GM19467 (cell line): ENCODE results near the gene CENPU.
"Not testable (repeated sequence)": the region's sequence is repeated elsewhere in the genome, so short reads cannot be mapped to it uniquely, and the experiment has no call there.

Source experiments
- ATAC-seq: cut with Tn5 transposase; IDR thresholded peaks from one replicate; pipeline ENCODE4 v1.9.1; 2021; ENCODE audit warnings: mild to moderate bottlenecking, moderate library complexity; ENCODE audit not compliant: unreplicated experiment

The CENPU gene, protein sequence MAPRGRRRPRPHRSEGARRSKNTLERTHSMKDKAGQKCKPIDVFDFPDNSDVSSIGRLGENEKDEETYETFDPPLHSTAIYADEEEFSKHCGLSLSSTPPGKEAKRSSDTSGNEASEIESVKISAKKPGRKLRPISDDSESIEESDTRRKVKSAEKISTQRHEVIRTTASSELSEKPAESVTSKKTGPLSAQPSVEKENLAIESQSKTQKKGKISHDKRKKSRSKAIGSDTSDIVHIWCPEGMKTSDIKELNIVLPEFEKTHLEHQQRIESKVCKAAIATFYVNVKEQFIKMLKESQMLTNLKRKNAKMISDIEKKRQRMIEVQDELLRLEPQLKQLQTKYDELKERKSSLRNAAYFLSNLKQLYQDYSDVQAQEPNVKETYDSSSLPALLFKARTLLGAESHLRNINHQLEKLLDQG

DNA sequence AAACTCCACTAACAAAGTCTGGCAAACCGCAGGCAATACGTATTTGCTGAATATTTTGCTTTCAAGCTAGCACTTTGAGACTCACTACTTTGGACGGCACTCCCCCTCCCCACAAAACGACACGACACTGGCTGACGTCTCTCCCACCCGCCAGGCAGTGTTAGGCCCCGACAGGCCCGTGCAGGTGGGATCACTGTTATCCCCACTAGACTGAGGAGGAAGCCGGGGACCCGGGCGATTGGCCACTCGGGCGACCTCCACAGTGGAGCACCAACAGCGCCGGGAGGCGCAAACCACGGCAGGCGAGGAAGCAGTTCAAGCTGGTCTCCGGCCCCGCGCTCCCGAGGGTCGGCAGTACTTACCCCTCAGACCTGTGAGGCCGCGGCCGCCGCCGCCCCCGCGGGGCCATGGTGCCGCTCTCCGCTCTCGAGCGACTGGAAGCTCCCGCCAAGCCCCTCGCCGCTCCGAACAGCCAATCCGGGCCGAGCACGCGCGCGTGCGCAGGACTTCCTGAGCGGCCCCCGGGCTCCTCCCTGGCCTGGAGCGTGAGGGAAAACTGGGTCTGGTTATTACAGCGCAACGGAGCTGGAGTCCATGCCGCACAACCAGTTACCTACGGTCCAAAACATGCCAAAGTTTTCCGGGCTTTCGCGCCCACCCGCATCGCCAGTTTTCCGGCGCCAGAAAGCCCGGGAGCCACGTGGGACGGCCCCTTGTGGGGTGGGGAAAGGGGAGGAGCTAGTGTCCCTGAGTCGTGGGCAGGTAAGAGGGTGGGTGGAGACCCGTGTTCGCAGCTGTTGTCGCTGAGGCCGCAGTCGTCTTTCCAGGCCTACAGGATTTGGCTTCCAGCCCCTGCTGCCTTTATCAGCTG lies at the start of gene CENPU:
CENPU (minus strand) TSS at position 443 of the 871 bp plus-strand sequence; CDS start at position 409, 34 bp downstream.
- ATAC-seq: peak; percentile 91

- ATAC-seq: no peak
Measured at GRCh38 chr4:184782731-184783373, 49.0 kb upstream of the CENPU start.

DNA sequence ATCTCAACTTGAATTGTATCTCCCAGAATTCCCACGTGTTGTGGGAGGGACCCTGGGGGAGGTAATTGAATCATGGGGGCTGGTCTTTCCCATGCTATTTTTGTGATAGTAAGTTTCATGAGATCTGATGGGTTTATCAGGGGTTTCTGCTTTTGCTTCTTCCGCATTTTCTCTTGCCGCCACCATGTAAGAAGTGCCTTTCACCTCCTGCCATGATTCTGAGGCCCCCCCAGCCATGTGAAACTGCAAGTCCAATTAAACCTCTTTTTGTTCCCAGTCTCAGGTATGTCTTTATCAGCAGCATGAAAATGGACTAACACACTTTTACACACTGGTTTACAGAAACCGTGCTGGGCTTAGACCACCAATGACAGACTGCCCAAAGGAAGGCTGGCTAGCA lies 45.3 kb upstream of the CENPU start:
- not testable (repeated sequence) for ATAC-seq

DNA sequence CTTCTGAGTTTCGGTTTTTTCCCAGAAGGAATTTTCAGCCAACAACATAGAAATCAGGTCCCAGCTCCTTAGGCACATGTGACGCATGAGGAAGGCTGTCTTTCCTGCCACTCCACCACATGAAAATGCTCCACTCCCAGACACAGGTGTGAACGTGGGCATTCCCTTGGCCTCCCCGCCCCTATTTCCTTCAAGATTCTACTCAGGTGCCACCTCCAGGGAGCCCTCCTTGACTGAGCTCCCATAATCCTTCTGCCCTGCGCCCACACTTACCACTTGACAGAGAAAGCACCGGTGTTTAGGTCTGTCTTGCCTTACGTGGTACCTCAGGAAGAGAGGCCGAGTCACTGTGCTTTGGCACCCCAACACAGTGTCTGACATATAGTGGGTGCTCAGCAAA lies 44.4 kb upstream of the CENPU start:
- ATAC-seq: no peak

GRCh38 chr4:184776821-184777220 lies 42.9 kb upstream of the CENPU start:
- no peak for ATAC-seq

GRCh38 chr4:184775854-184776555 lies 42.1 kb upstream of the CENPU start:
- ATAC-seq: no peak

DNA sequence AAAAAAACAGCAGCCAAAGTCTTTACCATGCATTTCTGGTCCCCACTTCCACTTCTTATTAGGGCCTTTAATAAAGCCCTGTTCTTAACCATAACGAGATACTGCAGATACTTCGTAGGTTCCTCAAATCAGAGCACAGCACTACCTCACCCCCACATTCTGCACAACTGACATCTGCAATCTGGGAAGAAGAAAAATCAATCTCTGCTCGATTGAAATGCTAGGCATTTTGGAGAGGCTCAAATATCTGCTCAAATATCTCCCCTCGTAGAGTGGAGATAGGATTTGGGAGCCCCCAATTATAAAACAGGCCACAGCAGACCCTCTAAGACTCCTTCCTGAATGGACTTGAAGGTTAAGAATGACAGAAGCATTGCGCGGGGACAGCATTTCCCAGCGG lies 40.3 kb upstream of the CENPU start:
- no peak for ATAC-seq

GRCh38 chr4:184771416-184771815 lies 37.5 kb upstream of the CENPU start:
- no peak for ATAC-seq

- no peak for ATAC-seq
Measured at GRCh38 chr4:184769141-184769765, 35.4 kb upstream of the CENPU start.

DNA sequence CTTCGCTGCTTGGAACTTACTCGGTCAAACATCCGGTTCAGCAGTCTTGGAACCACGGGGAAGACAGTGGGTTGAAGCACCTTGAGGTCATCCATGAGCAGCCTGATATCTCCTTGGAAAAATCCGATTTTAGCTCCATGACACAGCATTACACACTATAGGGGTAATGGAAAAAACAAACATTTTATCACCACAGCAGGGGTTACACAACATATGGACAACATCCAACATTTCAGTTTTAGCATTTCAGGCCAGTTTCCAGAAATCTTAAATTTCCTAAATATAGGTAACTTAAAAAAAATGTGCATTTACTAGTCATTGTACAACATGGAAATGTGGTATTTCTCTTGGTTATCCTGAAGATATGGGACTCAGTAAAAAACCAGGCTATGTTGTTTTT lies 34.4 kb upstream of the CENPU start:
- no peak for ATAC-seq

GRCh38 chr4:184766446-184766845 lies 32.5 kb upstream of the CENPU start:
- no peak for ATAC-seq

- no peak for ATAC-seq
Measured at GRCh38 chr4:184765473-184766340, 31.8 kb upstream of the CENPU start.

GRCh38 chr4:184764601-184765000 lies 30.7 kb upstream of the CENPU start:
- no peak for ATAC-seq

DNA sequence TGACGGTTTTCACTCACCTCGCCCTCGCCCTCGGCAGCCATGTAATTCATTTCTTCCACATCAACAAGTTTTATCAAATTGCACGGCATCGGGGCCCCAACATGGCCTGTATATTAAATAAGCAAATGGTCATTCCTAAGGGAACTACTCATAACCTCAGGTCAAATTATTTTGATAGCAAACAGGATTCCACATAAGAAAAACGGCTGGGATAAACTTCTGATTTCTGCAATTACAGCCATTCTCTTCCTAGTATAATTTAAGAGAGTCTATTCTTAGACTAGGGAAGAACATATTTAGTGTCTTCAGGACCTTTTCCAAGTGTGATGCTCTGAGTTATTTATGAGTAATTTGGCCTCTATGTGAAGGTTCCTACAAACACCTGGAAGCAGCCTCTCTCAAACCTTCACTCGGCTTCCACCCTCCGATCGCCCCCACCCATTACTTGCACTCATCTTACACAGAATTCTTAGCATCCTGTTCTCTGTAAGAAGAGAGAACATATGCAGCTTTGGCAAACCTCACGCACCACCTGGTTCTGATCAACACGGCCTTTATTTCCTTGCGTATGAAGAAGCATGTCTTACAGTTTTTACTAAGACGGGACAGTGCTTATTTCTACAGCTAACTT lies 29.4 kb upstream of the CENPU start:
- no peak for ATAC-seq

DNA sequence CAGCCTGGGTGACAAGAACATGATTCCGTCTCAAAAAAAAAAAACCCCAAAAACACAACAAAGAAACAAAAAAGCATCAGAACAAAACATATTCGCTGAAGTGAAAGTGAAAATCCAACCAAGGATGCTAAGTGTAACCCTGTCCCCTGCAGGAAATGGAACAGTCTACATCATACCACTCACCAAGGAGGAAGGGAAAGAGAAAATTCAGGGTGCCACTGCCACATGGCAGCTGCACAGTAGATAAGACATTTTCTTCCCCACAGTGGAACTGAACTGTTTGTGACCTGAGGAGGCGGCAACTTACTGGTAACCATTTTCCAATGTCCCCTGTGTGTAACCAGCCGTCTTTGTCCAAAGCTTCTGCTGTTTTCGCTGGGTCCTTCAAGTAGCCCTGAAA lies 28.2 kb upstream of the CENPU start:
- ATAC-seq: peak; percentile 89

GRCh38 chr4:184760681-184761080 lies 26.8 kb upstream of the CENPU start:
- ATAC-seq: no peak

GRCh38 chr4:184757810-184758209 lies 23.9 kb upstream of the CENPU start:
- ATAC-seq: no peak

- no peak for ATAC-seq
Measured at GRCh38 chr4:184756399-184756798, 22.5 kb upstream of the CENPU start.

DNA sequence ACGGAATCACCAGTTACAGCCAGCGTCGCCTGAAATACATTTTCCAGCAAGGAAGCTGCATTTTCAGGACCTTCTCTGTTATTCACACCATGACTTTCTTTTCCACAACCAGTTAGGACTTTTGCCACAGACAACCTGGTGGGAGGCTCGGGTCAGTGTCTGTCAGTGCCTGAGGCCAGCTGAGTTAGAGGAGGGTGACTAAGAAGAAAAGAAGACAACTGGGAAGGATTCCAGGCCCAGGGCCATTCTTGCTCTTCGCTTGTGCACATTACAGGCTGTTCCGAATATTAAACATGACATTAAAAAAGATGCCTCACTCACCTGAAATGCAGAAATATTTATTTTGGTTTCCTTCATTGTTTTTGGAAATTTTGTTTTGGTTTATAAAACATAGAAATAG lies 21.4 kb upstream of the CENPU start:
- ATAC-seq: no peak
